GM12878 (cell line): ENCODE data around the gene ZC3H15. TPM values are rescaled to one million over a fixed set of nuclear protein-coding genes. Genes with fewer than 3 reads are reported as not detected.

Source experiments
- ATAC-seq: fragments of 200-7000 bp; cut with Tn5 transposase; 3 replicates; pipeline ENCODE4 v1.9.1; 2020; ENCODE audit warnings: mild to moderate bottlenecking, moderate library complexity
- BruUV-seq: library from RNA; stranded (reverse); fragments of 400-500 nt; replicated peaks from 2 replicates; lab custom pipeline; 2021; lab: Mats Ljungman, UMichigan
- CTCF ChIA-PET: fragments of 300-600 bp; sonication (Branson Sonifier 250); formaldehyde crosslinking; extraction: SDS; loops from one replicate; lab custom pipeline; 2021; ENCODE audit warnings: inconsistent platforms; lab: Yijun Ruan, JAX
- POLR2A ChIA-PET: fragments of 350-600 bp; formaldehyde crosslinking; extraction: SDS; loops from one replicate; lab custom pipeline; 2021; ENCODE audit warnings: inconsistent platforms; lab: Charles Lee
- RAD21 ChIA-PET: fragments of 300-600 bp; sonication (Branson Sonifier 250); formaldehyde crosslinking; loops from one replicate; lab custom pipeline; 2023; ENCODE audit warnings: antibody characterized with exemption; ENCODE audit not compliant: unreplicated experiment; lab: Charles Lee
- SMC1A ChIA-PET: fragments of 300-600 bp; sonication (Branson Sonifier 250); formaldehyde crosslinking; loops from one replicate; lab custom pipeline; 2023; ENCODE audit not compliant: unreplicated experiment, uncharacterized antibody; lab: Charles Lee
- DNase-seq: peaks from one replicate; pipeline ENCODE4 v3.0.0-alpha.2; 2011; ENCODE audit warnings: low read depth, low spot score
- FAIRE-seq: peaks from 3 replicates; lab custom pipeline; 2011; peaks lifted over from hg19 to GRCh38; lab: Jason Lieb, UNC
- H2AFZ ChIP-seq: 2 replicates; pipeline ENCODE4 v1.6.0; 2011; ENCODE audit warnings: low read depth, low read length, control low read depth; ENCODE audit not compliant: control insufficient read depth
- H3K27ac ChIP-seq: 2 replicates; pipeline ENCODE4 v1.5.1; 2011; ENCODE audit warnings: control low read depth; ENCODE audit not compliant: control insufficient read depth, insufficient read depth
- H3K27me3 ChIP-seq, 2 experiments: replicated peaks in 1 of 2; 2 replicates each; pipeline versions ENCODE4 v1.6.0 to v1.6.1; 2011; ENCODE audit warnings: low read length in 1 of 2; ENCODE audit not compliant: control insufficient read depth in 2 of 2, insufficient read depth in 2 of 2
- H3K36me3 ChIP-seq, 2 experiments: 2 replicates each; pipeline ENCODE4 v1.5.1; 2011; ENCODE audit warnings: low read length in 1 of 2; ENCODE audit not compliant: control insufficient read depth in 2 of 2, insufficient read depth in 2 of 2
- H3K4me1 ChIP-seq: 2 replicates; pipeline ENCODE4 v1.6.1; 2011; ENCODE audit warnings: mild to moderate bottlenecking, low read length, moderate library complexity, mixed read lengths; ENCODE audit not compliant: control insufficient read depth, insufficient read depth
- H3K4me2 ChIP-seq: 2 replicates; pipeline ENCODE4 v1.6.0; 2011; ENCODE audit warnings: control low read depth; ENCODE audit not compliant: control insufficient read depth, insufficient read depth
- H3K4me3 ChIP-seq: fragments of 200-600 bp; sonication (generic); 2 replicates; pipeline ENCODE4 v1.5.1; 2016
- H3K79me2 ChIP-seq: 2 replicates; pipeline ENCODE4 v1.6.0; 2011; ENCODE audit warnings: low read length; ENCODE audit not compliant: control insufficient read depth, insufficient read depth
- H3K9ac ChIP-seq: 2 replicates; pipeline ENCODE4 v1.8.0; 2011; ENCODE audit warnings: low read length, control low read depth, mixed read lengths; ENCODE audit not compliant: control insufficient read depth, insufficient read depth
- H3K9me3 ChIP-seq: replicated peaks from 3 replicates; pipeline ENCODE4 v1.5.1; 2011; ENCODE audit warnings: mild to moderate bottlenecking, low read length; ENCODE audit not compliant: control insufficient read depth, insufficient read depth
- H4K20me1 ChIP-seq: 2 replicates; pipeline ENCODE4 v1.6.0; 2011; ENCODE audit not compliant: control insufficient read depth, insufficient read depth
- BHLHE40 ChIP-seq, 2 experiments: fragments of 450-650 bp in 1 of 2; IDR thresholded peaks; 2 replicates each; pipeline ENCODE4 v1.6.1; 2011 to 2017; ENCODE audit warnings: low read depth in 2 of 2, borderline replicate concordance in 1 of 2, improper control_type of control experiment in 1 of 2, low read length in 1 of 2, mild to moderate bottlenecking in 1 of 2
- GATAD2B ChIP-seq: fragments of 450-650 bp; conservative IDR thresholded peaks from 2 replicates; pipeline ENCODE4 v1.6.1; 2017; ENCODE audit warnings: low read depth, mild to moderate bottlenecking, moderate library complexity
- NBN ChIP-seq: fragments of 450-650 bp; IDR thresholded peaks from 2 replicates; pipeline ENCODE4 v1.6.1; 2016
- NR2F1 ChIP-seq: fragments of 450-650 bp; conservative IDR thresholded peaks from 2 replicates; pipeline ENCODE4 v1.6.1; 2017; ENCODE audit warnings: mild to moderate bottlenecking
- PAX8 ChIP-seq: fragments of 450-650 bp; IDR thresholded peaks from 2 replicates; pipeline ENCODE4 v1.6.1; 2017; ENCODE audit warnings: mild to moderate bottlenecking, moderate library complexity
- TBL1XR1 ChIP-seq: IDR thresholded peaks from 2 replicates; pipeline ENCODE4 v1.6.1; 2012; ENCODE audit warnings: low read depth, low read length, improper control_type of control experiment
- ZZZ3 ChIP-seq: IDR thresholded peaks from 2 replicates; pipeline ENCODE4 v1.6.1; 2011; ENCODE audit warnings: low read depth; ENCODE audit not compliant: control insufficient read depth, insufficient read length
- WGBS: methylation state at CpG from one replicate; pipeline ENCODE4 v1.1.6; 2016; ENCODE audit warnings: low lambda C conversion rate; ENCODE audit not compliant: insufficient replicate concordance, insufficient coverage; ENCODE audit errors: missing lambda C conversion rate; 5-methylcytosine and 5-hydroxymethylcytosine counted together
- in situ Hi-C: fragments of 300-500 bp; cut with MboI; formaldehyde crosslinking; loops from 9 replicates; pipeline ENCODE4 v1.14.3; 2018; ENCODE audit warnings: mixed read lengths
- intact Hi-C: fragments of 100-400 bp; cut with micrococcal nuclease; formaldehyde crosslinking; loops from one replicate; pipeline ENCODE4 v1.14.2; 2022; ENCODE audit not compliant: unreplicated experiment
- polyA plus RNA-seq, 11 experiments: library from polyadenylated mRNA; depleted of rRNA in 4 of 11; unstranded in 6 of 11; stranded (reverse) in 5 of 11; fragments of >200 nt; fragmentation: Nextera tagmentation in 4 of 11; fragmentation: Illumina TruSeq in 1 of 11; extraction: Ambion mirVana in 4 of 11; extraction: Trizol in 1 of 11; gene quantifications; 1 replicate in 1 of 11; 2 replicates in 10 of 11; pipeline versions ENCODE4 v1.2.1 to v1.2.3, GENCODE V29; 2011 to 2016; ENCODE audit warnings: inconsistent platforms in 2 of 11, missing spikeins in 2 of 11, low read depth in 1 of 11
- total RNA-seq, 4 experiments: library from RNA; depleted of rRNA in 3 of 4; stranded (reverse); fragments of >200 nt in 3 of 4; fragmentation: Illumina TruSeq in 1 of 4; extraction: Trizol in 1 of 4; gene quantifications; 2 replicates each; pipeline versions ENCODE4 v1.2.1 to v1.2.3, GENCODE V29; 2013 to 2021
- TF ChIP-seq, protein P1 (sequence below): IDR thresholded peaks from 2 replicates; pipeline ENCODE4 v1.6.1; 2011; ENCODE audit warnings: borderline replicate concordance, low read depth, mild to moderate bottlenecking, moderate library complexity, low read length; ENCODE audit not compliant: insufficient read depth, poor library complexity, severe bottlenecking
- TF ChIP-seq, protein P2 (sequence below): fragments of 450-650 bp; conservative IDR thresholded peaks from 2 replicates; pipeline ENCODE4 v1.6.1; 2017; ENCODE audit warnings: mild to moderate bottlenecking, moderate library complexity

Gene ZC3H15
- total and polyA plus RNA-seq, 10 of the 15 experiments (the other 5 are each of a cell fraction or from before 2014, with no cell fraction given), result 51.5 to 152 (median 123) TPM

DNA sequence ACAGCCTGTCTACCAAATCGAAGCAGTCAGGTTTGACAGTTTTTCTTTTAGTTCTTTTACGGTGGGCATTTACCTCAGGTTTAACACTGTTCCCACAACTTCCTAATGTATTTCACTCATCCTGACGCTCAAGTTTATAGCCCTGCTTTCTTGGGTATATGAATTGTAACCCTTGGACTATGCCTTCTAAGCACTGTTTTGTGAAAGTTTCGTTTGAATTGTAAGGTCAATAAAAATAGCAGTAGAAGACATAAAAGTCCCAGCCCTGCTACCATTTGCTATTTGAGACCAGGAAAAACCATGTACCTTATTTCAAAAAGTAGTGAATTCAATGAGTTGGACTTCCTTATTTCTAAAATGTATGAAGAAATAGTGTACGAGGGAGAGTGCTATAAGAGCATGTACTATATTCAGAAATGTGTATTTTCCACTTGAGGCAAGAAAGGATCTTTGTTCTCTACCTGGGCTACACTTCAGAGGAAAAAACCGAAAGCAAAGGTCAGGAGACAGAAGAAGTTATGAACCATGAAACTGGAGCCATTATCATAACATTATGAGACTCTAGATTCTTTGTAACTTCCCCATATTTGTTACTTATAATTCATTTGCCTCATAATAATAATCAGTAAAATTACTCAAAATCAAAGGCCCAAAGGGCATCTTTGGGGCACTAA, 1.9 kb upstream of the ZC3H15 start:
- RAD21 ChIA-PET, result no interaction called here

GRCh38 chr2:186485576-186485870, 537 bp upstream of the ZC3H15 start:
- peak overlapping the region; percentile 86 for H3K4me3 ChIP-seq
- peaks cover 0 to under 1% of the 10 kb centered on the region in 2 experiments; a peak in 1 of 4 replicates for H3K36me3 ChIP-seq
- ATAC-seq (no peak), DNase-seq (no peak), FAIRE-seq (no peak)
- TF ChIP-seq, protein P1, sequence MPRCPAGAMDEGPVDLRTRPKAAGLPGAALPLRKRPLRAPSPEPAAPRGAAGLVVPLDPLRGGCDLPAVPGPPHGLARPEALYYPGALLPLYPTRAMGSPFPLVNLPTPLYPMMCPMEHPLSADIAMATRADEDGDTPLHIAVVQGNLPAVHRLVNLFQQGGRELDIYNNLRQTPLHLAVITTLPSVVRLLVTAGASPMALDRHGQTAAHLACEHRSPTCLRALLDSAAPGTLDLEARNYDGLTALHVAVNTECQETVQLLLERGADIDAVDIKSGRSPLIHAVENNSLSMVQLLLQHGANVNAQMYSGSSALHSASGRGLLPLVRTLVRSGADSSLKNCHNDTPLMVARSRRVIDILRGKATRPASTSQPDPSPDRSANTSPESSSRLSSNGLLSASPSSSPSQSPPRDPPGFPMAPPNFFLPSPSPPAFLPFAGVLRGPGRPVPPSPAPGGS, result peak; percentile 4
- TF ChIP-seq ZZZ3 (no peak), BHLHE40 (IDR thresholded peaks at IDR 0.05; ENCODE audit: borderline replicate concordance in 1 of 2, low read depth in 2 of 2, low read length in 1 of 2) (peak; percentile 84 to 89), TBL1XR1 (no peak), PAX8 (0 out of 2 replicates have a peak, but pooled peaks have one; percentile 73)
- TF ChIP-seq, protein P2, sequence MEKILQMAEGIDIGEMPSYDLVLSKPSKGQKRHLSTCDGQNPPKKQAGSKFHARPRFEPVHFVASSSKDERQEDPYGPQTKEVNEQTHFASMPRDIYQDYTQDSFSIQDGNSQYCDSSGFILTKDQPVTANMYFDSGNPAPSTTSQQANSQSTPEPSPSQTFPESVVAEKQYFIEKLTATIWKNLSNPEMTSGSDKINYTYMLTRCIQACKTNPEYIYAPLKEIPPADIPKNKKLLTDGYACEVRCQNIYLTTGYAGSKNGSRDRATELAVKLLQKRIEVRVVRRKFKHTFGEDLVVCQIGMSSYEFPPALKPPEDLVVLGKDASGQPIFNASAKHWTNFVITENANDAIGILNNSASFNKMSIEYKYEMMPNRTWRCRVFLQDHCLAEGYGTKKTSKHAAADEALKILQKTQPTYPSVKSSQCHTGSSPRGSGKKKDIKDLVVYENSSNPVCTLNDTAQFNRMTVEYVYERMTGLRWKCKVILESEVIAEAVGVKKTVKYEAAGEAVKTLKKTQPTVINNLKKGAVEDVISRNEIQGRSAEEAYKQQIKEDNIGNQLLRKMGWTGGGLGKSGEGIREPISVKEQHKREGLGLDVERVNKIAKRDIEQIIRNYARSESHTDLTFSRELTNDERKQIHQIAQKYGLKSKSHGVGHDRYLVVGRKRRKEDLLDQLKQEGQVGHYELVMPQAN, result peak; percentile 37; the same call in 1 of the 2 replicates
- WGBS, result 0% methylated on average over 10 of the region's 10 CpGs
- ChIA-PET SMC1A (interaction anchor here (0.9 to 11.7 kb wide), 3 partner anchors 18 to 150 kb away, joined by 3 to 56 read pairs (median 3); no protein-coding TSS in a partner anchor), RAD21 (interaction anchor here (0.8 to 1.6 kb wide), 4 partner anchors 11 to 1276 kb away, joined by 3 to 5 read pairs (median 3); partner anchors contain the start of gene CALCRL), POLR2A (interaction anchor here (0.7 to 2.4 kb wide), 4 partner anchors 24 to 177 kb away, joined by 3 to 9 read pairs (median 3); partner anchors contain the start of gene ITGAV), CTCF (interaction anchor here (0.7 to 2.2 kb wide), 3 partner anchors 19 to 155 kb away, joined by 3 to 14 read pairs (median 5); no protein-coding TSS in a partner anchor)
- peak overlapping the region; percentile 97 for H3K9ac ChIP-seq
- 0 out of 2 replicates have a peak, but pooled peaks cover under 1% of the 10 kb centered on the region for H4K20me1 ChIP-seq
- BruUV-seq, result TSS peak; percentile 85
- no peaks in the 10 kb centered on the region for H3K27me3 ChIP-seq
- H3K9me3 ChIP-seq, result no peaks in the 10 kb centered on the region; the same call in 2 of the 3 replicates
- 0 out of 2 replicates have a peak, but pooled peaks cover 3% of the 10 kb centered on the region for H3K4me1 ChIP-seq
- peak overlapping the region; percentile 95 for H2AFZ ChIP-seq
- peak overlapping the region; percentile 97 for H3K27ac ChIP-seq
- intact Hi-C loops, result no loop called here
- peaks cover 75% of the 10 kb centered on the region for H3K79me2 ChIP-seq
- peak overlapping the region; percentile 84 for H3K4me2 ChIP-seq
- in situ Hi-C loops, result loop anchor here (25.0 kb wide), 1 partner anchor 977 kb away; no protein-coding TSS in a partner anchor

More for the DNA sequence above, 1.9 kb upstream of the ZC3H15 start:
- no peaks in the 10 kb centered on the region for H4K20me1 ChIP-seq
- TF ChIP-seq NBN, result no peak
- 0 out of 2 replicates have a peak, but pooled peaks have one; percentile 48 for TF ChIP-seq GATAD2B
- TF ChIP-seq NR2F1, result 0 out of 2 replicates have a peak, but pooled peaks have one; percentile 25
- TF ChIP-seq, all 136 proteins: peak for 2
- Histone ChIP-seq H3K4me2 (peak overlapping the region; percentile 84), H3K9me3 (no peaks in the 10 kb centered on the region; the same call in 2 of the 3 replicates), H3K27me3 (no peaks in the 10 kb centered on the region), H3K9ac (peak overlapping the region; percentile 97; the same call in 1 of the 2 replicates), H3K4me1 (no peaks in the 10 kb centered on the region), H3K36me3 (no peaks in the 10 kb centered on the region), H3K27ac (peak overlapping the region; percentile 97), H2AFZ (peak overlapping the region; percentile 31), H3K79me2 (peaks cover 62% of the 10 kb centered on the region), H3K4me3 (peak overlapping the region; percentile 86)
- ChIA-PET SMC1A (no interaction called here), CTCF (no interaction called here), POLR2A (no interaction called here)
- 25% methylated on average over 6 of the region's 6 CpGs for WGBS
- in situ Hi-C loops (loop anchor here (25.0 kb wide), 1 partner anchor 978 kb away; no protein-coding TSS in a partner anchor), intact Hi-C loops (no loop called here)
- no peak for FAIRE-seq
- peak; percentile 4; the same call in 1 of the 3 replicates for ATAC-seq
- DNase-seq, result no peak
- no TSS peak for BruUV-seq
